ENCODE data around the gene MAEA.

MAEA gene

DNA sequence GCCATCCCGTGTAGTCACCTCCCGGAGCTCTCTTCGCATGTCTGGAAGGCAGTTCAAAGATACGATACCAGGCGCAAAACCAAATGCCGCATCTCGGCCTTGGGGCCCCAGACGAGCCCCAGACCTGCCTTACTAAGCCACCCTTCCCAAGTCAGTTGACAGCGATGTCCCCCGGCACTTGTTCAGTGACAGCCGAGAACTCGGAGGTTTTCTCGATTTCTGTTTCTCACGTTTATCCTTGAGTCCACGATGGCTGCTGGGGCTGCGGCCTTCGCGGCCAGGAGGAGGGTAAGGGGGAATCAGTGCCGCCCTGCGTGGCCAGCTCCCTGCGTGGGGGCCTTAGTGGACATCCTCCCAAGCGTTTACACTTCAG lies 7.3 kb downstream of the MAEA start:
- DNase-seq (ENCODE audit: low read depth, low spot score) = no peak

DNA sequence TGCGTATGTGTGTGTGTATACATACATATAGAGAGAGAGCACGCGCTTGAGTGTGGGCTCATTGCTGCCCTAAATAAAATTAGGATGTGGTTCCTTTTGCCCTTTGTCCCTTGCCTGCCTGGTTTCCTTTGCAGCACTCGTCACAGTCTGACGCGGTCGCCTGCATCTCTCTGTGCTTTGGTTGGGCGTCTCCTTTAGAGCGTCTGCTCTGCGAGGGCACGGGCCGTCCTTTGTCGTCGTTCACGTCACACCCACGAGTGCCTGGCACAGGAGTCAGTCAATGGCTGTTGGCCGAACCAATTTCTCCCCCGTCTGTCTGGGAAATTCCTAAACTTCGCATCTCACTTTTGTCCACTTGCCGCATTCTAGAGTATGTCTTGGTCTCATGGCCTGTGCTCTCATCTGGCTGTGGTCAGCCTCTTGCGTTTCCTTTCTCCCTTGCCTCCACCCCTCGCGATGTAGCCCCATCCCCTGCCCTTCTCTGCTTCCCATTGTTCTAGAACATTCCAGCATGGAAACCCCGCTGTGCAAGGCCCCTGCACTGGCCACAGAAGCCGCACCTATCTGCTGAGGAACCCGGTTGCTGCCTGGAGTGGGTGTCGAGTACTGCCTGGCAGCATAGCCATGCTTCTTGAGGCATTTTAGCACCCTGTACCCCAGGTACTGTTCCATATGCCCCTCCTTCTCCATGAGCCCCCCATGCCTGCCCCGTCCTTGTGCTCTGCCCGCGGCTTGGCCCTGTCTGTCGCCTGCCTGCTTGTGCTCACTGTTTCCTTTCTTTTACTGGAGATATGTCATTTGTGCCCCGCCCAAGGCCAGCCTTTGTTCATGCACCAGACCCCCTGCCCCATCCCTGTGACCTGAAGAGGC lies 8.0 kb downstream of the MAEA start:
- no peak for DNase-seq (ENCODE audit: low read depth, low spot score)
- H3K4me3 ChIP-seq (ENCODE audit: low read length) = no peak overlapping the region

More for the DNA sequence above, 7.3 kb downstream of the MAEA start:
- no peak overlapping the region for H3K4me3 ChIP-seq (ENCODE audit: low read length)

DNA sequence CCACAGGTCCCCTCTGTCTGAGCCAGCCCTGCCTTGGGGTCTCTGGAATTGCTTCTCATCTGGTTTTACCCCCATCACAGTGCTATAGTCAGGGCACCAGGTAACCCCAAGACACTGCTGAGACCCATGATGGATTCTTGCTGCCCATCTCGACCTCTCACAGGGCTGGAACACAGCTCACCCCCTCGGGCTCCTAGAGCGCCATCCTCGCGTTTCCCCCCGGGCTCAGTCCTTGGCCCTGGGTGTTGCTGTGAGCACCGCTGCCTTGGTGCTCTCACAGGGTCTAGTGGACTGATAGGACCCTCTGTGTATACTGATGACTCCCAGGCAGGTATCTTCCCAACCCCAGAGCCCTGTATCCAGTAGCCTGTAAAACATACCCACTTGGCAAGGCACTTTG lies 8.8 kb downstream of the MAEA start:
- no peak for DNase-seq (ENCODE audit: low read depth, low spot score)
- no peak overlapping the region for H3K4me3 ChIP-seq (ENCODE audit: low read length)

DNA sequence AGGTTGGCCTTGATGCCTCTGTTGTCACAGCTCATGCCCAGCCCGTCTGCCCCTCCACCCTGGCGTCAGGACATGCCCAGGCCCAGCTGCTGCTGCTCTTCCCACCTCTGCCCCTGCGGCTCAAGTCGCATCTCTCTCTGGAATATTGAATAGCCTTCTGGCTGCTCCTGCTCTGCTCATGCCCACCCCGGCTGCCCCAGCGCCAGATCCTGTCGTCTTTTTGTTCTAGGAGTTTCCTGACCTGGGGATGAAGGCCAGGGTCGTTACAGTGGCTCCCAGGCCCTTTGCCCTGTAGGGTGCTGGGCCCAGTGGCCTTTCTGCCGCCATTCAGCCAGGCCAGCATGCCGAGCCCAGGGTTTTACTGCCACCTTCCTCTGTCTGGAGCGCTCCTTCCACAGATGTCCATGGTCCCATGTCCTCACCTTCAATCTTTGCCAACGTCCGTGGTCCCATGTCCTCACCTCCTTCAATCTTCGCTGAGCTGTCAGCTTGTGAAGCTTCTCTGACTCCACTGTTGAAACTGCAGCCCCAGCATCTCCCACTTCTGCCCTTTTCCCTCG lies 9.7 kb downstream of the MAEA start:
- no peak for DNase-seq (ENCODE audit: low read depth, low spot score)
- H3K4me3 ChIP-seq (ENCODE audit: low read length) = no peak overlapping the region

DNA sequence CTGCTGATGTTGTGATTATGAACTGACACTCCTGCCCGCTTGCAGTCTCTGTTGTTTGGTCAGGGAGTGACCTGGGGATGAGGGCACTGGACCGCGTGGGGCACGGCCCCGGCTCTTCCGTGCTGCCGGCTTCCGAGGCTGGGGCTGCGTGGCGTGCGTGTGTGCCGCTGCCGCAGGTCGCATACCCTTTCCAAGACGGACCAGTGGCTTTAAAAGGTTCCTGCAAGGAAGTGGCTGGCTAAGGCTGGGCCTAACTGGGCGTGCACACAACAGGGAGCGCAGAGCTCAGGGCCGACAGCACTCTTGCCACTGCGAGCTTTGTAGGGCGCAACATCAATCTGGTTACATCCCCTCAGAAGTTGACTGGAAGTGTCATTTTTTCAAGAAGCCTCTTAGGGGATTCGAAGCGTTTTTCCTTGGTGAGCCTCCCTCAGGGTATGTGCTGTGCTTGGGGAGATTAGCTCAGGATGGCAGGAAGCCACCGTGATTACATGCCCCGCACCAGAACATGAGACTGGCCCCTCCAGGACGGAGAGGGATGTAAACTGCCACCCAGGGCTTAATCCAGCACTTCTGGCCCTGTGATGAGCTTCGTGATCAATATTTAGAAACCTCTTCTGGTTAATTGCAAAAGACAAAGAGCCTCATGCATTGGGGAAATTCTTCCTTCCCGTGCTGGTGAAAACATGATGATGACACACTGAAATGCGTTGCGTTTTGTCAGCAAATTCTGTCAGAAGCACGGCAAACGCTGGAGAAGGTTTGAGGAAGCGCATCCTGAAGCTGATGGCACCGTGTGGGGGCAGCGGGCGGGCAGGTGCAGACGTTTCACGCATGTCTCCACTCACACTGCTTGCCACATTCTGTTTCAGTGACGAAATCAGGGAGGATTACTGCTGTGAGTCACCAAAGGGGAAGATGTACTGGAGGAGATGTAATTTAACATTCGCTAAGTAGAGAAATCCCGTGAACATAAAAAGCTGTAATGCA lies 11.1 kb downstream of the MAEA start:
- no peak for DNase-seq (ENCODE audit: low read depth, low spot score)
- H3K4me3 ChIP-seq (ENCODE audit: low read length) = no peak overlapping the region

DNA sequence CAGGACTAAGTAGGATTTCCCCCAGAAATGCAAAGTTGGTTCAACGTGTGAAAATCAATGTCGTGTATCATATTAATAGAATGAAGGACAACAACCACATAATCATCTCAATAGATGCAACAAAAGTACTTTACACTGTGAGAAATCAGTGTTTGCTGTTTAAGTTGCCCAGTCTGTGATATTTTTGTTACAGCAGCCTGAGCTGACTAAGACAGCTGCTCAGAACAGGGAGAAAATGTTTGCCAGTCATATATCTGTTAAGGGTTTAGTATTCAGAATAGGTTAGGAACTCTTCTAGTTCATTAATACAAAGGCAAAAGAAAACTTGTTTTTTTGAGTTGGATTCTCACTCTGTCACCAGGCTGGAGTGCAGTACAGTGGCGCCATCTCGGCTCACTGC lies 12.5 kb downstream of the MAEA start:
- no peak overlapping the region for H3K4me3 ChIP-seq (ENCODE audit: low read length)
- no peak for DNase-seq (ENCODE audit: low read depth, low spot score)

DNA sequence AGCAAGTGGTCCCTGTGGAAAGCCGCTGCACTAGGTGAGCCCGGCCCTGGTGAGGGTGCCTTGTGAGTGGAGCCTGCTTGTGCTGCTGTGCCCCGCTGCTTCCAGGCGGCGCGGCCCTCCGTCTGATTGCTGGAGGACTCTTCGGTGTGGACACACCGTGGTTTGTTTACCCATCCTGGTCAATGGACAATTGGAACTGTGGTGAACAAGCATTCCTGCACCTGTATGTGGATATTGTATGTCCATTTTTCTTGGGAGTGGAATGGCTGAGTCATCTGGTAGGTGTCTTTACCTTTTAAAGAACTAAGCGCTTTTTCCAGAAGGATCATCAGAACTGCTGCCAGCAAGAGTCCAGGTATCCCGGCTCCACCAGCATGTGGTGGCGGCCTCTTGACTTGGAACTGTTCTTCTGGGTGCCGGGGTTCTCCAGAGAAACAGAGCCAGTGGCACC lies 15.6 kb downstream of the MAEA start:
- no peak overlapping the region for H3K4me3 ChIP-seq (ENCODE audit: low read length)
- no peak for DNase-seq (ENCODE audit: low read depth, low spot score)

DNA sequence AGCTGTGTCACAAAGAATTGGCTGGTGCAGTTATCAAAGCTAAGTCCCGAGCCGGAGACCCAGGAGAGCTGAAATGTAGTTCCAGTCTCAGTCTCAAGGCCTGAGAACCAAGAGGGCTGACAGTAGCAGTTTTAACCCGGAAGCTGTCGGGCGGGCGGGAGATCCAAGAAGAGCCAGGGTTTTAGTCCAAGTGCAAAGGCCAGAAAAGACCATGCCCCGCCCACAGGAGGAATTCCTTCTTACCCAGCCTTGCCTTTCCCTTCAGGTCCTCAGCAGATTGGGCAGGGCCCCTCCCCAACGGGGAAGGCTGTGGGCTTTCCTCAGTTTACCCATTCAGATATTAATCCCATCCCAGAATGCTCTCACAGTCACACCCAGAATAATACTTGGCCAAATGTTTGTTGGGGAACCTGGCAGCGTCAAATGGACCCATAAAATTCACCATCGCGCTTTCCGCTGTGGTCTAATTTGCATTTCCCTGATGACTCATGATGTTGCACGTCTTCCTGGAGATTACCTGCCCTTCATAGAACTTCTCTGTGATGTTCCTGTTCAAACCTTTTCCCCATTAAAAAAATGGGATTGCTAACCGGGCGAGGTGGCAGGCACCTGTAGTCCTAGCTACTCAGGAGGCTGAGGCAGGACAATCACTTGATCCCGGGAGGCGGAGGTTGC lies 16.2 kb downstream of the MAEA start:
- no peak for DNase-seq (ENCODE audit: low read depth, low spot score)
- H3K4me3 ChIP-seq (ENCODE audit: low read length) = no peak overlapping the region

DNA sequence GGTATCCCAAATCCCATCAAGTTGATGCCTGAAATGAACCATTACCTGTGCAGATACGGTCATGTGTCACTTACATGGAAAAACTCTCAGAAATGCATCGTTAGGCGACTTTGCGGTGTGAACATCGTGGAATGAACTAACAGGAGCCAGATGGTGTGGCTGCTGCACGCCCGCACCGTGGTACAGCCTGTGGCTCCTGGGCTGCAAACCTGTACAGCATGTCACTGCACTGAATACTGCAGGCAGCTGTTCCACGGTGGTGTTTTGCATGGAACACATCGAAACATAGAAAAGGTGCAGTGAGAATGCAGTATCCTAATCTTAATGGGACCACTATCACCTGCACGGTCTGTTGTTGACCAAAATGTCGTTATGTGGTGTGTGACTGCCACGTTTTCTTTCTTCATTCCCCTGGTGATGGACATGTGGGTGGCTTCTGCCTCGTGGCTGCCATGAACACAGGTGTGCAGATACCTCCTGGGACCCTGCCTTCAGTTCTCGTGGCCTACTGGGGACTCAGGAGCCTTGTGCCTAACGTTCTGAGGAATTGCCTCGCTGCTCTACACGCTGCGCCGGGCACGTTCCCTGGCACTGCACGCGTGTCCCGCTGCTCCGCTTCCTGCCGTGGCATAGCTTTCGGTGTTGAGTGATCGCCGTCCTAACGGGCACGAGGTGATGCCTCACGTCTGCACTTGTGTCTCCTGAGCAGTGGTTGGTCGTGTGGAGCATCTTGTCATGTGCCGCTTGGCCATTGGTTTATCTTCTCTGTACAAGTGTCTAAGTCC lies 18.5 kb downstream of the MAEA start:
- no peak overlapping the region for H3K4me3 ChIP-seq (ENCODE audit: low read length)
- DNase-seq (ENCODE audit: low read depth, low spot score) = no peak

DNA sequence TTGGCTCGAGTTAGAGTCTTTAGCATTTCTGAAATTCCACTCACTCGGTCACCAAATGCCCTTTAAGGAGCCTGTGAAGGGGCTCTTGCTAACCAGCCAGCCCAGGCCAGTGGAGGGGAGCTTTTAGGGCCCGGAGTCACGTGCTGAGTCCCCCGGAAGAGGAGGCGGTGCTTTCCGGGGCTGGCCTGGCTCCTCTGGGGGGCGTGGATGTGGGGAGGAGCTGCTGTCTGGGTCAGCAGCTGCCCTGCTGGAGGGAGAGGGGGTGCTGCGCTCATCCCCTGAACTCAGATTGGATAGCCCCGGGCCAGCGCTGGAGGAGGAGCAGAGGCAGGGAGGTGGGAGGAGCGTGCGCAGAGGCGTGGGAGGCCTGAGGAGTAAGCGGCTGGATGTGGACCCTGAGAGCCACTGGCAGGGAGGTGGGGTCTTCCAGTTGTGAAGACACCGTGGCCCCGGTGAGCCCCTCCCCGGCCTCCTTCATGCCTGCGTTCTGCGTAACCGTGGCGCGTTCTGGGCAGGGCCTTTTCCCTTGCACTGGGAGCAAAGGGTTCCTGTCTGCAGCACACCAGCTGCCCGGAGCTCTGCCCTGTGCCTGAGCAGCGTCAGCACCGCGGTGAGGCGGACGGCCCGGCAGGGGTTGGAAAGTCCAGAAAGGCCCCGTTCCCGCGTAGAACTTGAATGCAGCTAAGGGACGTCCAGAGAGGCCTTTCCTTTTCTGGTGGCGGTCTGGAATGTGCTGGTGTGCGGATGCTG lies 19.7 kb downstream of the MAEA start:
- no peak overlapping the region for H3K4me3 ChIP-seq (ENCODE audit: low read length)
- no peak for DNase-seq (ENCODE audit: low read depth, low spot score)

DNA sequence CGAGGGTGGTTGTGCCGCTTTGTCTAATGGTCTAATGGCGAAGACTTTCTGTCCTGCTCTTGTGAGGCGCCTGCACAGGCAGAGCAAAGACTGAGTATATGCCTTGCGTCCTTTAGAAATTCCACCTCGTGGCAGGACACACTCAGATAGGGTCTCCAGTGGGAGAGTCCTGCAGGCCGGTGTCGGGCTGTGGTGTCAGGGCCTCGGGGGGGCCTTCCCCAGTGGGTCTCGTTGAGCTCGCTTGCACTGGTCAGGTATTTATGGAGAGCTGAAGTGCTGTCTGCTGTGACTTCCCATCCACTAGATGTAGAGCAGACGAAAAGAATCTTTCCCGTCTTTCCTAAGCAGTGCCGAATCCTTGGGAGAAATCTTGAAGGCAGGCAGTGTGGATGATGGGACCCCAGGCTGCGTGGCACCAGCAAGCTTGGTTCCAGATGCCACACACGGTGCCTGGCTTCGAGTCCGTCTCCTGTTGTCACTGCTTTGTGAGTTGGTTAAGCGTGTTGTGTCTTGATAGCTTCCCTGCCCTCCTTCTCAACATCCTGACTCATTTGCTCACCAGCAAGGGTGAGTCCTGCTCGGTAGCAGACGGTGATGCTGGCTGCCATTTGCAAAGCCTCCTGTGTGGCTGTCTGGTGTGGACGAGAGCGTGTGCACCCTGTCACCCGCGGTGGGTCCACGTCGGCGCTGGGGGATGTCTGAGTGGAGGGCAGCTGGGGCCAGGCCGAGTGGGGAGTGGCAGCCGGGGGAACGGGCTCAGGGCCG lies 20.5 kb downstream of the MAEA start:
- DNase-seq (ENCODE audit: low read depth, low spot score) = no peak
- no peak overlapping the region for H3K4me3 ChIP-seq (ENCODE audit: low read length)

DNA sequence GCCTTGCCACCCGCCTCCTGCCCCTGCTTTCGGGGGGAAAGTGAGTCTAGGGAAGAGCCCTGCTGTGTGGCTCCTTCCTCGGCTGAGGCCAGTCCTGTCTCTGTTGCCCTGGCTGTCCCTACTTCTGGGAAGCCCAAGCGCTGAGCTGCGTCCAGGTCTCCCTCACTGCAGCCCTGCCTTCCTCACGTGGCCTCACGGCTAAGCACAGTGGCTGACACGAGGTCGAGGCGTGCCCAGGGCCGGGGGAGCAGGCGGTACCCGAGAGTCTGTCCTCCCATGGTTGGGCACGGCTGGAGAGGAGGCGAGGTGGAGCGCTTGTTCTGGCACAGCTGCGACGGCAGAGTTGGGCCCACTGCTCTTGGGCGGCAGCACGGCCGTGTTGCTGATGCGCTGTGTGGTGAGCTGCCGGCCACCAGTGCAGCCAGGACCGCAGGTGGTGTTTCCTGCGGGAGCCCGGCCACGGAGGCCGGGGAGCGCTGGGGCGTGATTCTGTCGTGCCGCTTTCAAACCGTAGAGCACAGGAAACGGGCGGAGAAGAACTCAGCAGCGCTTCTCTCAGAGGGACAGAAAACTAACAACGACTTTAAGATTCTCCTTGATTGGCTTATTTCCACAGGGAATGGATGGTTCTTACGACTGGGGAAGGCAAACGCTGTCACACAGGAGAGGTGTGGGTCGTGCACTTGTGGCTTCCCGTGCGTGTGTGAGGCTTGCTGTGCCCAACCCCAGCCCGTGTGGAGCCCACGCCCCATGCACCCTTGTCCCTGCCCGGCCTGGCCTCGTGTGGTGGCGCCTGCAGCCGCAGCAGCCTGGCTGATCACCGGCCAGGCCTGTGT lies 21.3 kb downstream of the MAEA start:
- no peak overlapping the region; the same call in 1 of the 2 replicates for H3K4me3 ChIP-seq (ENCODE audit: low read length)
- DNase-seq (ENCODE audit: low read depth, low spot score) = peak; percentile 24

DNA sequence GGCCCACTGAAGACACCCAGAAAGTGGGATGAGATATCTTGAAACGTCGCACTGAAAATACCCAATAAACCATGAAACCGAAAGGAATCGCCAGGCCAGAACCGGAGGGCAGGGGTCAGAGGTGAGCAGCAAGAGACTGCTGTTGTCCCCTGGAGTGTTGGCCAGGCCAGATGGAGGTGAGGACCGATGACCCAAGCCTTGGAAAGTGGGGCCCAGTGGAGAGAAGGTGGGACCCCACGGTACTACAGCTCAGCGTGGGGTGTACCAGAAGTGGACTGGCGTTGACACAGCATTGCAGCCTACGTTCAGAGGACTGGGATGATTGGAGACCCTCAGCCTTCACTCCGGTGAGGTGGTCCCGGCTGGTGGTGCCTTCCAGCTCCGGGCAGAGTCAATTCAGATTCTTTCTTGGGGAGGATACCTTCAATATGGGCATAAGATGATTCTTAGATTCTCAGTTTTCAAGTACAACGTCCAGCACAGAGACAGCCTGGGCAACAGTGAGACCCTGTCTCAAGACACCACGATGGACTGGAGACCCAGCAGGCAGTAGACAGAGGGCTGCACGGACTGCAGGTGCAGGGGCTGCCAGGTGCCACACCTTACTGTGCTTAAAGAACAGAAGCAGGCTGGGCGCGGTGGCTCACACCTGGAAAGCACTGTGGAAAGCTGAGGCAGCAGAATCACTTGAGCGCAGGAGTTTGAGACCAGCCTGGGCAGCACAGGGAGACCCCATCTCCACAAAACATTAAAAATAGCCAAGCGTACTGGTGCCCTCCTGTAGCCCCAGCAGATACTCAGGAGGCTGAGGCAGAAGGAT lies 23.3 kb downstream of the MAEA start:
- H3K4me3 ChIP-seq (ENCODE audit: low read length) = no peak overlapping the region
- no peak for DNase-seq (ENCODE audit: low read depth, low spot score)

DNA sequence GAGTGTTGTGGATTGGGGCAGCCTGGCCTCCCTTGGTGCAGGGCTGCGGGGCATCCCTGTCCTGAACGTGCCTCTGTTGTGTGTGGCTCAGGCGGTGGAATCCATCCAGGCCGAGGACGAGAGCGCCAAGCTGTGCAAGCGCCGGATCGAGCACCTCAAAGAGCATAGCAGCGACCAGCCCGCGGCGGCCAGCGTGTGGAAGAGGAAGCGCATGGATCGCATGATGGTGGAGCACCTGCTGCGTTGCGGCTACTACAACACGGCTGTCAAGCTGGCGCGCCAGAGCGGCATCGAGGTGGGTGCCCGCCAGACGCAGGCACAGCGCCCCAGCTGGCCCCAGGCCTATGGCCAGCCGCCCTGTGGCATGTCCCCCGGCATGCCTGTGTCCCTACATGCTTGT lies 25.6 kb downstream of the MAEA start:
- DNase-seq (ENCODE audit: low read depth, low spot score) = no peak
- no peak overlapping the region for H3K4me3 ChIP-seq (ENCODE audit: low read length)

DNA sequence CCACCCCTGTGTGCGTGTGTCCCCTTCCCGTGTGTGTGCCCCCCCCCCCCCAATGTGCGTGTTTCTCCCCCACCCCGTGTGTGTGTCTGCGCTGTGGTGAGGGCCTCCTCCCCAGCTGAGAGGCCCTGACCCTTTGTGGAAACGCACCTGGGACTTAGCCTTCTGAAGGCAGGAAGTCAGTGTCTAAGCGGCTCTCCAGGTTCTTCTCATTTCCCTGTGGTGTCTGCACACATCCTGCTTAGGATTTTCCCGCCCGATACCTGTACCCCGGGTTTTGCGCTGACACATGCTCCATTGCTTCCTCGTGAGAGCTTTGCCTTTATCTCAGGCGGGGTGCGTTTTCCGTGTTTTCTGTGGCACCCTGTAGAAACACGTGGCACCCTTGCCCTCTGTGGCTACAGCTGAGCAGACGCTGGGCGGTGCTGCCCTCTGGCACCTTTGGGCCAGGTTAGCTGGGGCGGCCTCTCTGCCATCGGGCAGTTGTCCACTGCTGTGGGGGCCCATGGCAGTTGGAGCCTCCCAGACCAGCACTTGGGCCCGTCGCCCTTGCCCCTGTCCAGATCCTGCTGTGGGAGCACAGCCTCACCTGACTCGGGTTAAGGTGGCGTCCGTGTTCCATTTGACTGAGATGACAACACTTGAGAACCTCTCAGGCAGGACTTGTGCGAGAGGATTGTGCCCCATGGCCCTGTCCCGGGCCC lies 26.3 kb downstream of the MAEA start:
- DNase-seq (ENCODE audit: low read depth, low spot score) = peak; percentile 93
- H3K4me3 ChIP-seq (ENCODE audit: low read length) = no peak overlapping the region
